T-helper 1 cell treated with Interleukin-12 subunit alpha and Interleukin-12 subunit beta and Interleukin-4 antibody, amounts not matched to agents 30 μg/mL and 1 μg/mL, for 36 hours (primary cell): ENCODE results near the gene BCL11A.

ENCODE experiments used
- H3K27ac Mint-ChIP-seq: one replicate; pipeline ENCODE4 v1.8.0; 2021; ENCODE audit warnings: mild to moderate bottlenecking, mixed read lengths
- H3K27me3 Mint-ChIP-seq: one replicate; pipeline ENCODE4 v1.8.0; 2021; ENCODE audit warnings: low read depth, mixed read lengths
- H3K36me3 Mint-ChIP-seq: one replicate; pipeline ENCODE4 v1.8.0; 2021; ENCODE audit warnings: low read depth, mixed read lengths
- H3K4me1 Mint-ChIP-seq: one replicate; pipeline ENCODE4 v1.8.0; 2021; ENCODE audit warnings: low read depth, mixed read lengths
- H3K4me3 Mint-ChIP-seq: one replicate; pipeline ENCODE4 v1.8.0; 2021; ENCODE audit warnings: mild to moderate bottlenecking, moderate library complexity, mixed read lengths
- H3K9me3 Mint-ChIP-seq: one replicate; pipeline ENCODE4 v1.8.0; 2021; ENCODE audit warnings: mixed read lengths

The BCL11A gene

DNA sequence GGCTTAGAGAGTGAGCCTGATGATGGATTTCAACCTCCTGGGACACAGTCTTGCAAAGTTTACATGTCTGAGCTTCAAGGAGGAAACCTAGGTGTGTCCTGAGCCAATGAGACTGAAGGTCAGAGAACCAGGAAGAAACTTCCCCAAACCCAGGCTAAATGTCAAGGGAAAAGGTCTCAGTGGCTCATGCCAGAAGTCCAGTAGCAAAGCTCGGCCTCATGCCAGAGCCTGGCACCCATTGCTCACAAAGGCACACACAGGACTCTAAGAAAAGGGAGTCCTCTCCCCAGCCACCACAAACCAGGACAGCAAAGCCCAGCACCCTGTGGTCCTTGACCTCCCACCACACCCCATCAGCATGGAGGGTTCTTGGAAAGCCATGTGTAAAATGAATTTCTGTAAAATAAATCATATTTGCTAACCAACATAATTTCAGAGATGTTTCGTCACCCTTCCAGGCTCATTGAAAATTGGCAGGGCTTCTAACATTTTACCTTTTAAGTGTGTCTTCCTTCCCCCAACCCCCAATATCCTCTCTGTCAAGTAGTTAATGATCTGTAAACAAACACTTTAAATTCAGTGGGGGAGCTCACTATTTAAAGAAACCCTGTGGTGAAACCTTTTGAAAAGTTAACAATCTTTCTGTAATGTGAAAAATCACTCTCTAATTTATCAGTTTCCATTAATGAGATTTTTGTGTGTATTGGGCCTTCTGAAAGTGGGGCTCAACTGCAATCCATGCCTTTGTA lies 77.1 kb downstream of the BCL11A start:
- Mint-ChIP-seq H3K27me3 (peaks cover 3% of the 10 kb centered on the region), H3K4me3 (no peak overlapping the region), H3K36me3 (no peaks in the 10 kb centered on the region), H3K27ac (no peak overlapping the region), H3K9me3 (no peaks in the 10 kb centered on the region), H3K4me1 (no peaks in the 10 kb centered on the region)

GRCh38 chr2:60475123-60475830 lies 78.2 kb downstream of the BCL11A start:
- Mint-ChIP-seq H3K4me3 (no peak overlapping the region), H3K27me3 (no peaks in the 10 kb centered on the region), H3K27ac (no peak overlapping the region), H3K9me3 (no peaks in the 10 kb centered on the region), H3K4me1 (no peaks in the 10 kb centered on the region), H3K36me3 (no peaks in the 10 kb centered on the region)

DNA sequence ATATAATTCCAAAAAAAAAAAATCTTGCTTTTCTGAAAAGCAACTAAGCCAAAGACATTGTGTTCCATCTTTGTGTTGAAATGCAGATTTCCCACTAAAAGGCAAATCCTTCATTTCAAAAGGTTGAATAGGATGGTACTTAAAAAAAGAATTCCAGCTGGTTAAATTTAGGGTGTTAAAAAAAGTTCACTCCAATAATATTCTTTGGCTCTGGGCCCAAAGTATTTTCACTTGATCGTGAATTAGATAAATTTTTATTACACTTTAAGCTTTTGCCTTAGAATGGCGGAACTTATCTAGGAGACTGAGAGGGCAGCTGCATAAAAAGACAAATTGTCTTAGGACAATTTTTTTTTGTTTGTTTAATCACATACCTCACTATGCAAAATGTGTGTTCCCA lies 79.2 kb downstream of the BCL11A start:
- H3K4me3 Mint-ChIP-seq, result no peak overlapping the region

GRCh38 chr2:60473546-60473945 lies 79.9 kb downstream of the BCL11A start:
- Mint-ChIP-seq H3K9me3 (no peaks in the 10 kb centered on the region), H3K4me1 (no peaks in the 10 kb centered on the region), H3K36me3 (no peaks in the 10 kb centered on the region), H3K27ac (no peak overlapping the region), H3K27me3 (no peaks in the 10 kb centered on the region), H3K4me3 (no peak overlapping the region)

More for the DNA sequence above, 79.2 kb downstream of the BCL11A start:
- no peaks in the 10 kb centered on the region for H3K9me3 Mint-ChIP-seq
- no peaks in the 10 kb centered on the region for H3K27me3 Mint-ChIP-seq
- no peak overlapping the region for H3K27ac Mint-ChIP-seq
- H3K4me1 Mint-ChIP-seq, result no peaks in the 10 kb centered on the region
- no peaks in the 10 kb centered on the region for H3K36me3 Mint-ChIP-seq

GRCh38 chr2:60472663-60473289 lies 80.7 kb downstream of the BCL11A start:
- Mint-ChIP-seq H3K4me1 (no peaks in the 10 kb centered on the region), H3K27me3 (no peaks in the 10 kb centered on the region), H3K36me3 (no peaks in the 10 kb centered on the region)

DNA sequence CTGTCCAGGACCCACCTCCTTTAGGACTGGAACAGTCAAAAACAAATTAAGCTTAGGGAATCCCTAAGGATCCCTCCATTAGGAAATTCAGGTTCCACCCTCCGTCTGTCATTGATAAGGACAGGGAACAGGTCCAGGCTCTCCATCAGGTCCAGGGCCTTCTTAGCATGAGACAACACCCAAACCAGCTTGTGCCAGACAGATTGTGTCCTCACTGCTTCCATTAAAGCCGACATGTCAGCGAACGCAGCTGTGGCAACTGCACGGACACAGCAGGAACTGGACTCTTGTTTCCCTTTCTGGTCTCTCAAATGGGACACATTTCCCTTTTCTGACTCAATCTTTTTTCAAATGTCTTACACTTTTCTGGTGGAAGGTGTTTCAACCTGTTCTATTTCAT lies 81.4 kb downstream of the BCL11A start:
- no peaks in the 10 kb centered on the region for H3K27me3 Mint-ChIP-seq
- no peak overlapping the region for H3K4me3 Mint-ChIP-seq
- no peak overlapping the region for H3K27ac Mint-ChIP-seq
- H3K9me3 Mint-ChIP-seq, result no peaks in the 10 kb centered on the region
- no peaks in the 10 kb centered on the region for H3K36me3 Mint-ChIP-seq
- H3K4me1 Mint-ChIP-seq, result no peaks in the 10 kb centered on the region

More at GRCh38 chr2:60472663-60473289, 80.7 kb downstream of the BCL11A start:
- H3K4me3 Mint-ChIP-seq, result no peak overlapping the region
- no peaks in the 10 kb centered on the region for H3K9me3 Mint-ChIP-seq
- H3K27ac Mint-ChIP-seq, result no peak overlapping the region

- H3K4me3 Mint-ChIP-seq, result no peak overlapping the region
- H3K9me3 Mint-ChIP-seq, result no peaks in the 10 kb centered on the region
- no peaks in the 10 kb centered on the region for H3K4me1 Mint-ChIP-seq
These were observed 83.1 kb downstream of the BCL11A start for GRCh38 chr2:60470340-60470739.

DNA sequence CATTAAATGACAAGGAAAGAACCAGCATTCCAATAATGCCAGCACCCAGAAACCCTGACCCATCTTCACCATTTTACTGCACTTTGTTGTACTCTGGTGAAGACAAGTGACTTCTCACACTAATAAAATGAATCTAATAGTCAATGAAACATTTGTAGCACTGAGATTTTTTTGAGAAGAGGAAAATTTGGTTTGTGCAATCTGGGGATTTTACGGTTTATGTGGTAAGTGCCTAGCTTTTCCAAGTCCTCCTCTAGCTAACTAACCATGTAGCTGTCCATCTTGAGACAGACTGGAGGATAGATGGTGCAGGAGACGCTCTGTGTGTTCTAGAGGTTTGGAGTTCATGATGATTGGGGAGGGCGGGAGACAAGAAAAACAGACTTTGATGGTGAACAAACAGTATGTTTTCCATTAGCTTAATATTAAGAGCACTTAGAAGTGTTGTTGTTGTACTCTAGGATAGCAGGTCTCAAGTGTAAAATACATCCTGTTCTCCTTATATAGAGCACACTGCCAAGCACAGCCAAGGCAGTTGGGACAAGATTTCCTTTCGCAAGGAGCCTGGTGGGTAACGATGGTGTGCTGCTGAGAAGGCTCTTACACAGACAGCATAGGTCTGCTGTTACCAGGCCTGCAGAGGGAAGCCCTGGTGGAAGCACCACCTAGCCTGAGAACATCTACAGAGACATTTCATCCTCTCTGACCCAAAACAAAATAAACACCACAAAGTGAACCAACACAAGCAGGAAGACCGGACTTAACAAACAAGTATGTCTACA lies 83.7 kb downstream of the BCL11A start:
- Mint-ChIP-seq H3K9me3 (no peaks in the 10 kb centered on the region), H3K27me3 (no peaks in the 10 kb centered on the region), H3K27ac (no peak overlapping the region), H3K4me3 (no peak overlapping the region), H3K4me1 (no peaks in the 10 kb centered on the region), H3K36me3 (no peaks in the 10 kb centered on the region)

More at GRCh38 chr2:60470340-60470739, 83.1 kb downstream of the BCL11A start:
- H3K27me3 Mint-ChIP-seq, result no peaks in the 10 kb centered on the region
- no peak overlapping the region for H3K27ac Mint-ChIP-seq
- no peaks in the 10 kb centered on the region for H3K36me3 Mint-ChIP-seq

GRCh38 chr2:60468382-60469085 lies 84.9 kb downstream of the BCL11A start:
- H3K4me1 Mint-ChIP-seq, result no peaks in the 10 kb centered on the region
- no peak overlapping the region for H3K27ac Mint-ChIP-seq
- no peaks in the 10 kb centered on the region for H3K27me3 Mint-ChIP-seq
- no peak overlapping the region for H3K4me3 Mint-ChIP-seq
- no peaks in the 10 kb centered on the region for H3K36me3 Mint-ChIP-seq
- no peaks in the 10 kb centered on the region for H3K9me3 Mint-ChIP-seq

DNA sequence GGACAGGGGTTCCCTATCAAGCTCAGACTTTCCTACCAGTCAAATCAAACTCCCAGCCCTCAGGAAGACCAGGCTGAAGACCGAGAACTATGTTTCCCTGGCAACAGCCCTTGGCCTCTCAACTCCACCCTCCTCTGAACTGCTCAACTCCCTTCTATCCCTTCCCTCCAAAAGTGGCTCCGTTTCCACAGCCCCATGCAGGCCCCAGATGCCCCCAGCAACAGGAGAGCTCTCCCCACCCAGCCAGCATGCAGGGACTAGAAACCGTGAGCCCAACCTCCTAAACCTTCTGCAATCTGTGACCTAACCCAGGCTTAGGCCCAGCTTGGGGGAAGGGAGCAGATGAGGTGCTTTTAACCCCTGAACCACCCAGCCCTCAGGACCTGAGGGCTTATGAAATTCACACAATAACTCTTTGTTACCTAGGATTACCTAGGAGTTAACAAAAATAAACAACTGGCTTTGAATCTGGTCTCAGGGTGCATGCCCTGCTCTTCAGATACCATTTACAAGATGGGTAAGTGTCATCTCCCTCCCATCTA lies 87.2 kb downstream of the BCL11A start:
- Mint-ChIP-seq H3K27ac (no peak overlapping the region), H3K36me3 (no peaks in the 10 kb centered on the region), H3K4me3 (no peak overlapping the region), H3K27me3 (peaks cover 3% of the 10 kb centered on the region), H3K4me1 (no peaks in the 10 kb centered on the region), H3K9me3 (no peaks in the 10 kb centered on the region)

DNA sequence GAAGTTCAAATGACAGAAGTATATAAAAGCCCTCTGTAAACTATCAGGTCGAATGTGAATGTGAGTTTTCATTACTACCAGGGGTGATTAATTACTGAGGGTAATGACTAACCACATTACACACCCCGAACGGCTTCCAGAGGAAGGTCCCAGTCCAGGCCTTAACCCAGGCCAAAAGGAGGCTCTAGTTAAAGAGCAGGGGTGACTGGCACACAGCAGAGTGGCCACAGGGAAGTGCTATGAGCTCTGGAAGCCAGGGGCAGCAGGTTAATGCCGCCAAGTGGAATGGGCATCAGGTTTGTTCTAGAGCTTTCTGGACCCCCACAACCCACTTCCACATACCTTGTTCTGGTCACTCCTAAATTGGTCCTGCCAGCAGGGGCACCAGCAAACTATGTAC lies 87.7 kb downstream of the BCL11A start:
- Mint-ChIP-seq H3K36me3 (no peaks in the 10 kb centered on the region), H3K9me3 (no peaks in the 10 kb centered on the region), H3K4me3 (no peak overlapping the region), H3K4me1 (no peaks in the 10 kb centered on the region), H3K27me3 (peaks cover 3% of the 10 kb centered on the region), H3K27ac (no peak overlapping the region)

- Mint-ChIP-seq H3K4me3 (no peak overlapping the region), H3K9me3 (no peaks in the 10 kb centered on the region), H3K27ac (no peak overlapping the region), H3K27me3 (peaks cover 3% of the 10 kb centered on the region), H3K36me3 (no peaks in the 10 kb centered on the region), H3K4me1 (no peaks in the 10 kb centered on the region)
These were observed 90.2 kb downstream of the BCL11A start for GRCh38 chr2:60463249-60463648.

DNA sequence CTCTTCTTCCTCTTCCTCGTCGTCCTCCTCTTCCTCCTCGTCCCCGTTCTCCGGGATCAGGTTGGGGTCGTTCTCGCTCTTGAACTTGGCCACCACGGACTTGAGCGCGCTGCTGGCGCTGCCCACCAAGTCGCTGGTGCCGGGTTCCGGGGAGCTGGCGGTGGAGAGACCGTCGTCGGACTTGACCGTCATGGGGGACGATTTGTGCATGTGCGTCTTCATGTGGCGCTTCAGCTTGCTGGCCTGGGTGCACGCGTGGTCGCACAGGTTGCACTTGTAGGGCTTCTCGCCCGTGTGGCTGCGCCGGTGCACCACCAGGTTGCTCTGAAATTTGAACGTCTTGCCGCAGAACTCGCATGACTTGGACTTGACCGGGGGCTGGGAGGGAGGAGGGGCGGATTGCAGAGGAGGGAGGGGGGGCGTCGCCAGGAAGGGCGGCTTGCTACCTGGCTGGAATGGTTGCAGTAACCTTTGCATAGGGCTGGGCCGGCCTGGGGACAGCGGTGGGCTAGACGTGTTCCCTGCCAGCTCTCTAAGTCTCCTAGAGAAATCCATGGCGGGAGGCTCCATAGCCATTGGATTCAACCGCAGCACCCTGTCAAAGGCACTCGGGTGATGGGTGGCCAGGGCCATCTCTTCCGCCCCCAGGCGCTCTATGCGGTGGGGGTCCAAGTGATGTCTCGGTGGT lies 91.9 kb downstream of the BCL11A start:
- H3K9me3 Mint-ChIP-seq, result no peaks in the 10 kb centered on the region
- H3K27me3 Mint-ChIP-seq, result peaks cover 3% of the 10 kb centered on the region
- no peak overlapping the region for H3K27ac Mint-ChIP-seq

More for the DNA sequence above, 91.9 kb downstream of the BCL11A start:
- Mint-ChIP-seq H3K4me1 (no peaks in the 10 kb centered on the region), H3K36me3 (no peaks in the 10 kb centered on the region), H3K4me3 (no peak overlapping the region)
